Measurements from ENCODE around the gene STK39.

DNA sequence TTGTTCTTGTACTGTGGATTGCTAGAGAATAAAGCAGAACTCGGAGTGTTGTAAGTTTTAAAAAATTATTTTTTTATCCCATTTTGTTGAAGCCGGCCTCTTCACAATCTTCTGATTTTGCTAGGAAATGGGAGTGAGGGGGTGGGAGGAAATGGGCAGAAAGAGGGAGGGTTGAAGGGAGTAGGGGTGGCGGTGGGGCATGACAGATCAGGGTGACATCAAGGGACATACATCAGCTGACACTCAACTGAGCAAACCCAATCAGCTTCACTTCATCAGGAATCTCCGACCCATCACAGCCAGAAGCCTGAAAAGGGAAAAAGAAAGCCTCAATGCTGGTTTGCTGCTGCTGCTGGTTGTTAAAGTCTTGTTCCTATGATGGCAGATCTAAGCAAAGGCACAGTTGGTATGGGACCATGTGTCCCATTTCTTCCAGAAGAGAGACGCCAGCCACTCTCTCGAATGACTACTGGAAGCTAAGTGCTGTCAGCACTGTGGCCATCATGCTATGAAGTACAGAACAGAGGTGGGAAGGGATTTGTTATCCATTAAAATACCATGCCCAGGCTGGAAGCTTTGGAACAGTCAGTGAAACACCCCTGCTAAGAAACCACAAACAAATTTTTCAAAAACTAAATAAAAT, 292.0 kb downstream of the STK39 start:
- TF ChIP-seq, protein P1, sequence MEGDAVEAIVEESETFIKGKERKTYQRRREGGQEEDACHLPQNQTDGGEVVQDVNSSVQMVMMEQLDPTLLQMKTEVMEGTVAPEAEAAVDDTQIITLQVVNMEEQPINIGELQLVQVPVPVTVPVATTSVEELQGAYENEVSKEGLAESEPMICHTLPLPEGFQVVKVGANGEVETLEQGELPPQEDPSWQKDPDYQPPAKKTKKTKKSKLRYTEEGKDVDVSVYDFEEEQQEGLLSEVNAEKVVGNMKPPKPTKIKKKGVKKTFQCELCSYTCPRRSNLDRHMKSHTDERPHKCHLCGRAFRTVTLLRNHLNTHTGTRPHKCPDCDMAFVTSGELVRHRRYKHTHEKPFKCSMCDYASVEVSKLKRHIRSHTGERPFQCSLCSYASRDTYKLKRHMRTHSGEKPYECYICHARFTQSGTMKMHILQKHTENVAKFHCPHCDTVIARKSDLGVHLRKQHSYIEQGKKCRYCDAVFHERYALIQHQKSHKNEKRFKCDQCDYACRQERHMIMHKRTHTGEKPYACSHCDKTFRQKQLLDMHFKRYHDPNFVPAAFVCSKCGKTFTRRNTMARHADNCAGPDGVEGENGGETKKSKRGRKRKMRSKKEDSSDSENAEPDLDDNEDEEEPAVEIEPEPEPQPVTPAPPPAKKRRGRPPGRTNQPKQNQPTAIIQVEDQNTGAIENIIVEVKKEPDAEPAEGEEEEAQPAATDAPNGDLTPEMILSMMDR (IDR thresholded peaks at IDR 0.05), result no peak
- TF ChIP-seq EZH2 (IDR thresholded peaks at IDR 0.05; ENCODE audit: borderline replicate concordance, insufficient read depth, low read depth, low read length, poor library complexity, severe bottlenecking), result no peak

Data from B cell (primary cell).